ENCODE results near the gene ZNF613. TPM values are rescaled to one million over a fixed set of nuclear protein-coding genes. Genes with fewer than 3 reads are reported as not detected.
"Not testable (repeated sequence)": the region's sequence is repeated elsewhere in the genome, so short reads cannot be mapped to it uniquely, and the experiment has no call there.

The ZNF613 gene
- total and polyA plus RNA-seq, 2 experiments from 2014 or later = 7.1 to 11.6 TPM

DNA sequence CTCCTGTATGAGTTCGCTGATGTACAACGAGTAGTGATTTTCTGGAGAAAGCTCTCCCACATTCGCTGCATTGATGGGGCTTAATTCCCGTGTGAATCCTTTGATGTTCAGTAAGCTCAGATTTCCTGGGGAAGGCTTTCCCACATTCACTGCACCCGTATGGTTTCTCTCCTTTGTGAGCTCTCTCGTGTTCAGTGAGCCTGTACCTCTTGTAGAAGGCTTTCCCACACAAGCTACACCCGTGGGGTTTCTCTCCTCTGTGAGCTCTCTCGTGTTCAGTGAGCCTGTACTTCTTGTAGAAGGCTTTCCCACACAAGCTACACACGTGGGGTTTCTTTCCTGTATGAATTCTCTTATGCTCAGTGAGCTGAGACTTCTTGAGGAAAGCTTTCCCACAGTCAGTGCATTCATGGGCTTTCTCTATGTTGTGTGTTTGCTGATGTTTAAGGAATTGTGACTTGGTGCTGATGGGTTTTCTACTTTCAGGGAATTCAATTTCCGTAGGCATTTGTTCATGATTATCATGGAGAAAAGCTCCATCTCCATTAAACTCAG, 36.0 kb upstream of the ZNF613 start:
- H3K36me3 ChIP-seq = peaks cover 69% of the 10 kb centered on the region
- peaks cover 4% of the 10 kb centered on the region for H3K4me1 ChIP-seq (ENCODE audit: low read depth)
- no peak overlapping the region for H3K27ac ChIP-seq
- no peak overlapping the region for H3K4me3 ChIP-seq
- no peak for TF ChIP-seq CTCF (IDR thresholded peaks at IDR 0.05; ENCODE audit: low read depth, low read length)
- H3K9me3 ChIP-seq (ENCODE audit: low read depth) = peaks cover 11% of the 10 kb centered on the region
- no peak for DNase-seq (ENCODE audit: low read depth in 1 of 2, low spot score in 1 of 2)
- H3K27me3 ChIP-seq = no peaks in the 10 kb centered on the region

GRCh38 chr19:51901860-51902259, 25.4 kb upstream of the ZNF613 start:
- Histone ChIP-seq H3K9me3 (ENCODE audit: low read depth) (peaks cover 4% of the 10 kb centered on the region), H3K4me3 (no peak overlapping the region)

GRCh38 chr19:51903192-51903591, 24.1 kb upstream of the ZNF613 start:
- H3K36me3 ChIP-seq = peaks cover 19% of the 10 kb centered on the region
- H3K27ac ChIP-seq = peak overlapping the region; percentile 93
- DNase-seq (ENCODE audit: low read depth in 1 of 2, low spot score in 1 of 2) = no peak
- TF ChIP-seq CTCF (IDR thresholded peaks at IDR 0.05; ENCODE audit: low read depth, low read length) = no peak
- no peaks in the 10 kb centered on the region for H3K27me3 ChIP-seq
- peaks cover 3% of the 10 kb centered on the region for H3K4me1 ChIP-seq (ENCODE audit: low read depth)
- H3K4me3 ChIP-seq = peak overlapping the region; percentile 86
- H3K9me3 ChIP-seq (ENCODE audit: low read depth) = peaks cover 4% of the 10 kb centered on the region

More at GRCh38 chr19:51901860-51902259, 25.4 kb upstream of the ZNF613 start:
- peaks cover 28% of the 10 kb centered on the region for H3K36me3 ChIP-seq
- no peak for DNase-seq (ENCODE audit: low read depth in 1 of 2, low spot score in 1 of 2)
- TF ChIP-seq CTCF (IDR thresholded peaks at IDR 0.05; ENCODE audit: low read depth, low read length) = no peak
- no peak overlapping the region for H3K27ac ChIP-seq
- H3K27me3 ChIP-seq = no peaks in the 10 kb centered on the region
- H3K4me1 ChIP-seq (ENCODE audit: low read depth) = peaks cover 3% of the 10 kb centered on the region

DNA sequence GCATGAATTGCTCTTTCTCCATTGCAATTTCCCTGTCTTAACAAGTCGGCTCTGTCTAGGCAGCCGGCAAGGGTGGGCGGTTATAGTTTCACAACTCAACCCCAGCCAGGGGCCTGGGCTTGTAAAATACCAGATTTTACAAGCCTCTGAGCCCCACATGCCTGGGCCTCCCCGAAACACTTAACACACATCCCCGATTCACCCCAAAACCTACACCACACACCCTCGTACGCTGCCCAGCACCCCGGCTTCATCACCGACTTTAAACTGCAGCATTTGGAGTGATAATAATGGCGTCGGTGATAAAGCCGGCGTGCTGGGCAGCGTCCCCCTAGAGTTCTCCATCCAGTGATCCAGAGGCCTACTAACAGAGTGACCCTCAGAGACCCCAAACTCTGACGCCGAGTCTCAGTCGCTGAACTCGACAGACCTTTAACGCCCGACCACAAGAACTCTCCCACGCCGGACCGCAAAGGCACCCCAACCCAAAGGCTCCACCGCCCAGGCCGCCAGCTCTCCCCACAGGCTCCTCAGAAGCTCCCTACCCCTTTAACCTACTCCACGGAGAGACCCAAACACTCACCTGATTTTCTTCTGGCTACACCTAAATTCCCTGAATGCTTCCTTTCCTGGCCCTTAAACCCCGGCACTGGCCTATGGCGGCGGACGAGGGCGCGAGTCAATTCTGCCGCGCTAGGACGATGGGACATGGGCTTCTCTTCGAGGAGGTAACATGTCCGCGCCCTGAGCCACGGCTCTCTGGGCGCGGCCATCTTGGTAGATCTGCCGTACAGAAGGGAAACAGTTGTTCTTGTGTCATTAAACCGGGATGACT, 22.7 kb upstream of the ZNF613 start, which contains the start of gene ZNF649:
Gene ZNF649, minus strand, starts transcription at position 687 of the 835 bp plus-strand sequence. CDS start 4,910 bp downstream, outside the sequence.
- peak; percentile 88 to 91 for DNase-seq (ENCODE audit: low read depth in 1 of 2, low spot score in 1 of 2)
- Histone ChIP-seq H3K27ac (peak within 1 kb of the TSS; percentile 93), H3K9me3 (ENCODE audit: low read depth) (no peaks in the 10 kb centered on the region)

GRCh38 chr19:51905206-51905605, 22.1 kb upstream of the ZNF613 start:
- no peak for DNase-seq (ENCODE audit: low read depth in 1 of 2, low spot score in 1 of 2)
- H3K9me3 ChIP-seq (ENCODE audit: low read depth) = no peaks in the 10 kb centered on the region
- H3K4me3 ChIP-seq = peak overlapping the region; percentile 86
- peaks cover under 1% of the 10 kb centered on the region for H3K36me3 ChIP-seq
- H3K4me1 ChIP-seq (ENCODE audit: low read depth) = peaks cover 3% of the 10 kb centered on the region
- H3K27ac ChIP-seq = no peak overlapping the region
- no peak for TF ChIP-seq CTCF (IDR thresholded peaks at IDR 0.05; ENCODE audit: low read depth, low read length)
- no peaks in the 10 kb centered on the region for H3K27me3 ChIP-seq

More for the DNA sequence above, 22.7 kb upstream of the ZNF613 start, which contains the start of gene ZNF649:
- TF ChIP-seq CTCF (IDR thresholded peaks at IDR 0.05; ENCODE audit: low read depth, low read length) = peak; percentile 17
- peak within 1 kb of the TSS; percentile 86 for H3K4me3 ChIP-seq
- no peaks in the 10 kb centered on the region for H3K27me3 ChIP-seq
- peaks cover 3% of the 10 kb centered on the region for H3K4me1 ChIP-seq (ENCODE audit: low read depth)
- H3K36me3 ChIP-seq = peaks cover 7% of the 10 kb centered on the region

GRCh38 chr19:51905639-51906038, 21.6 kb upstream of the ZNF613 start:
- not testable (repeated sequence) for H3K36me3 ChIP-seq; H3K27ac ChIP-seq; H3K4me1 ChIP-seq (ENCODE audit: low read depth); H3K4me3 ChIP-seq; H3K27me3 ChIP-seq; H3K9me3 ChIP-seq (ENCODE audit: low read depth); DNase-seq (ENCODE audit: low read depth in 1 of 2, low spot score in 1 of 2)

DNA sequence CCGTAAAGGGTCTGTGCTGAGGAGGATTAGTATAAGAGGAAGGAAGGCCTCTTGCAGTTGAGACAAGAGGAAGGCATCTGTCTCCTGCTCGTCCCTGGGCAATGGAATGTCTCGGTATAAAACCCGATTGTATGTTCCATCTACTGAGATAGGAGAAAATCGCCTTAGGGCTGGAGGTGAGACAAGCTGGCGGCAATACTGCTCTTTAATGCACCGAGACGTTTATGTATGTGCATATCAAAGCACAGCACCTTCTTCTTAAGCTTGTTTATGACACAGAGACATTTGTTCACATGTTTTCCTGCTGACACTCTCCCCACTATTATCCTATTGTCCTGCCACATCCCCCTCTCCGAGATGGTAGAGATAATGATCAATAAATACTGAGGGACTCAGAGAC, 21.2 kb upstream of the ZNF613 start:
- H3K36me3 ChIP-seq; H3K4me1 ChIP-seq (ENCODE audit: low read depth); DNase-seq (ENCODE audit: low read depth in 1 of 2, low spot score in 1 of 2); H3K27me3 ChIP-seq; H3K27ac ChIP-seq; H3K9me3 ChIP-seq (ENCODE audit: low read depth); H3K4me3 ChIP-seq: not testable (repeated sequence)

DNA sequence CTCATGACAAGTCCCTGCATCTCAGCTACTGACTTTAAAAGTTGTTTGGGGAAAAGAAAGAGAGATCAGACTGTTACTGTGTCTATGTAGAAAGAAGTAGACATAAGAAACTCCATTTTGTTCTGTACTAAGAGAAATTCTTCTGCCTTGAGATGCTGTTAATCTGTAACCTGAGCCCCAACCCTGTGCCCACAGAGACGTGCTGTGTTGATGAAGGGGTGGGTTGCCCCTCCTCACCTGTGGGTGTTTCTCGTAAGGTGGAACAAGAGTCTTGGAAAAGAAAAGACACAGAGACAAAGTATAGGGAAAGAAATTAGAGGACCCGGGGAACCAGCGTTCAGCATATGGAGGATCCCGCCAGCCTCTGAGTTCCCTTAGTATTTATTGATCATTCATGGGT, 19.3 kb upstream of the ZNF613 start:
- not testable (repeated sequence) for H3K27me3 ChIP-seq; H3K4me3 ChIP-seq; H3K9me3 ChIP-seq (ENCODE audit: low read depth); H3K27ac ChIP-seq; H3K36me3 ChIP-seq; DNase-seq (ENCODE audit: low read depth in 1 of 2, low spot score in 1 of 2); H3K4me1 ChIP-seq (ENCODE audit: low read depth)

Data from cardiac muscle cell (in vitro differentiated cells and primary cell).